ENCODE measurements around the gene SLC22A7.

- TF ChIP-seq CTCF (IDR thresholded peaks at IDR 0.05) = no peak
- no peak for TF ChIP-seq POLR2A (IDR thresholded peaks at IDR 0.05)
- no peak for TF ChIP-seq POLR2AphosphoS5 (IDR thresholded peaks at IDR 0.05)
Measured at GRCh38 chr6:43292341-43292740, 5.7 kb upstream of the SLC22A7 start.
